Hepatocyte (in vitro differentiated cells): ENCODE results near the gene ARID4B. TPM values are rescaled to one million over a fixed set of nuclear protein-coding genes. Genes with fewer than 3 reads are reported as not detected.
"Not testable (repeated sequence)": the region's sequence is repeated elsewhere in the genome, so short reads cannot be mapped to it uniquely, and the experiment has no call there.

ENCODE experiments used
- DNase-seq: peaks from one replicate; pipeline ENCODE4 v3.0.0-alpha.2; 2016; ENCODE audit warnings: low spot score
- H2AFZ ChIP-seq: fragments of 200-600 bp; sonication (generic); 2 replicates; pipeline ENCODE4 v1.6.0; 2016; ENCODE audit warnings: antibody characterized with exemption, mild to moderate bottlenecking
- H3K27ac ChIP-seq: fragments of 200-600 bp; sonication (generic); 2 replicates; pipeline ENCODE4 v1.5.1; 2016; ENCODE audit warnings: mild to moderate bottlenecking
- H3K27me3 ChIP-seq: fragments of 200-600 bp; sonication (generic); 2 replicates; pipeline ENCODE4 v1.6.1; 2016
- H3K36me3 ChIP-seq: fragments of 200-600 bp; sonication (generic); replicated peaks from 2 replicates; pipeline ENCODE4 v1.5.1; 2016; ENCODE audit warnings: low read depth; ENCODE audit not compliant: insufficient read depth
- H3K4me1 ChIP-seq: fragments of 200-600 bp; sonication (generic); 2 replicates; pipeline ENCODE4 v1.5.1; 2016; ENCODE audit warnings: mild to moderate bottlenecking, moderate library complexity; ENCODE audit not compliant: insufficient read depth
- H3K4me2 ChIP-seq: fragments of 200-600 bp; sonication (generic); 2 replicates; pipeline ENCODE4 v1.6.0; 2016
- H3K4me3 ChIP-seq: fragments of 200-600 bp; sonication (generic); 2 replicates; pipeline ENCODE4 v1.5.1; 2016; ENCODE audit warnings: mild to moderate bottlenecking
- H3K79me2 ChIP-seq: fragments of 200-600 bp; sonication (generic); 2 replicates; pipeline ENCODE4 v1.6.0; 2017; ENCODE audit warnings: mild to moderate bottlenecking
- H3K9me2 ChIP-seq: fragments of 200-600 bp; sonication (generic); replicated peaks from 2 replicates; pipeline ENCODE4 v1.6.0; 2017; ENCODE audit warnings: mild to moderate bottlenecking; ENCODE audit not compliant: insufficient read depth
- H3K9me3 ChIP-seq: fragments of 200-600 bp; sonication (generic); 2 replicates; pipeline ENCODE4 v1.5.1; 2016; ENCODE audit warnings: low read depth, mild to moderate bottlenecking
- H4K20me1 ChIP-seq: fragments of 200-600 bp; sonication (generic); 2 replicates; pipeline ENCODE4 v1.6.0; 2016; ENCODE audit warnings: mild to moderate bottlenecking; ENCODE audit not compliant: insufficient read depth, poor library complexity, severe bottlenecking
- EZH2 ChIP-seq: fragments of 200-600 bp; sonication (generic); IDR thresholded peaks from 2 replicates; pipeline ENCODE4 v1.6.1; 2016; ENCODE audit warnings: antibody characterized with exemption, mild to moderate bottlenecking, borderline replicate concordance
- EZH2phosphoT487 ChIP-seq: fragments of 200-600 bp; sonication (generic); IDR thresholded peaks from one replicate; pipeline ENCODE4 v1.6.1; 2018; ENCODE audit warnings: antibody characterized with exemption, mild to moderate bottlenecking, low read depth, moderate library complexity; ENCODE audit not compliant: unreplicated experiment, severe bottlenecking
- WGBS: methylation state at CpG from one replicate; pipeline ENCODE4 v1.1.6; 2016; ENCODE audit warnings: low lambda C conversion rate; ENCODE audit errors: missing lambda C conversion rate; 5-methylcytosine and 5-hydroxymethylcytosine counted together
- polyA plus RNA-seq: library from polyadenylated mRNA; unstranded; fragments of >200 nt; fragmentation: Nextera tagmentation; extraction: Ambion mirVana; gene quantifications from 2 replicates; pipeline ENCODE4 v1.2.1, GENCODE V29; 2016
- total RNA-seq: library from RNA; depleted of rRNA; stranded (reverse); fragments of >200 nt; gene quantifications from 2 replicates; pipeline ENCODE4 v1.2.3, GENCODE V29; 2014
- TF ChIP-seq, protein P1 (sequence below): fragments of 200-600 bp; sonication (generic); IDR thresholded peaks from 2 replicates; pipeline ENCODE4 v1.5.1; 2016; ENCODE audit warnings: antibody characterized with exemption, mild to moderate bottlenecking; ENCODE audit not compliant: poor library complexity

Gene ARID4B
- total and polyA plus RNA-seq, 2 experiments from 2014 or later, result 29.4 to 35.0 TPM

DNA sequence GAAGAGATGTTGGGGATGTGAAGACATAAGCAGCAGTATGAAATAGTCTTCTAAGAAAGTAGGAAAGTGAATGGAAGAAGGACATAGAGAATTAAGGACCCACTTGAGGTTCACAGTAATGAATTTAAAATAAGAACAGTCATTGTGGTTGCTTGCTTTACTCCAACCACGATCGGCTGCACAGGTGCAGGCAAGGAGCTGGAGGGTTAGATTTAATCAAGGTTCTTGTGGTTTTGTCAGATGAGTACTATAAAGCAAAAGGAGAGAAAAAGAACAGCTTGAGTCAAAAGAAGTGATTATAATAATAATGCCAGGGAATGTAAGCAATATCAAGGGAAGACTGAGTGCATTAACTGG, 120.8 kb downstream of the ARID4B start:
- Histone ChIP-seq H3K4me2 (no peak overlapping the region), H3K27me3 (no peaks in the 10 kb centered on the region), H3K9me3 (no peaks in the 10 kb centered on the region), H3K79me2 (no peaks in the 10 kb centered on the region), H3K4me3 (no peak overlapping the region), H4K20me1 (no peaks in the 10 kb centered on the region), H2AFZ (no peak overlapping the region), H3K36me3 (no peaks in the 10 kb centered on the region), H3K4me1 (no peaks in the 10 kb centered on the region), H3K9me2 (no peaks in the 10 kb centered on the region), H3K27ac (no peak overlapping the region)
- TF ChIP-seq EZH2, result no peak
- TF ChIP-seq EZH2phosphoT487, result no peak
- no peak for DNase-seq
- WGBS, result 91% methylated on average over 2 of the region's 2 CpGs

DNA sequence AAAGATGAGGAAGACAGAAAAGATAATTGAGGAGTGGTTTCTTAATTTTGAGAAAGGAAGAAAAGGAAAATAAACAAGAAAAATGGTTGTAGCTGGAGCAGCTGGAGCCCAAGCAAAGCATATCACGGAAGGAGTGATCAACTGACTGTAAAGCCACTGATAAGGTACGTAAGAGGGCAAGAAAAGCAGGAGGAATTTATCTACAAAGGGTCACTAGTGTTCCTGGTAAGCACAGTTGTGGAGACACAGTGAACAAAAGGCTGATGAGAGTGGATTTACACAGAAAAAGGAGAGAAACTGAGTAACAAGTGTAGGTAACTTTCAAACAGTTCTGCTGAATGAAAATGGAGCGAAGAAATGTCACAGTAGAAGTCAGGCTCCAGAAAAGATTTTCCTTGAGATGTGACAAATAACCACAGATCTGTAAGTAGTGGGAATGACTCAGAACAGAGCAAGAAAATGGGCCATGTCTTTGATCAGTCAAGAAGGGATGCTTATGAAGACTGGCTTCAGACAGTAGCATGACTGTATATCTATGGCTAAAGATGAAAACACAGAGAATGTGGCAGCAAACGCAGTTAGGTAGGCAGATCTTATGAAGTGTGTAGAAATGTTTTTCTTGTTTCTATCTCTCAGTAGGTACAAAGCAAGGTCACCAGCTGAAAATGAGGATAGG, 121.3 kb downstream of the ARID4B start:
- H3K9me3 ChIP-seq, result no peaks in the 10 kb centered on the region
- H3K79me2 ChIP-seq, result no peaks in the 10 kb centered on the region
- TF ChIP-seq, protein P1, sequence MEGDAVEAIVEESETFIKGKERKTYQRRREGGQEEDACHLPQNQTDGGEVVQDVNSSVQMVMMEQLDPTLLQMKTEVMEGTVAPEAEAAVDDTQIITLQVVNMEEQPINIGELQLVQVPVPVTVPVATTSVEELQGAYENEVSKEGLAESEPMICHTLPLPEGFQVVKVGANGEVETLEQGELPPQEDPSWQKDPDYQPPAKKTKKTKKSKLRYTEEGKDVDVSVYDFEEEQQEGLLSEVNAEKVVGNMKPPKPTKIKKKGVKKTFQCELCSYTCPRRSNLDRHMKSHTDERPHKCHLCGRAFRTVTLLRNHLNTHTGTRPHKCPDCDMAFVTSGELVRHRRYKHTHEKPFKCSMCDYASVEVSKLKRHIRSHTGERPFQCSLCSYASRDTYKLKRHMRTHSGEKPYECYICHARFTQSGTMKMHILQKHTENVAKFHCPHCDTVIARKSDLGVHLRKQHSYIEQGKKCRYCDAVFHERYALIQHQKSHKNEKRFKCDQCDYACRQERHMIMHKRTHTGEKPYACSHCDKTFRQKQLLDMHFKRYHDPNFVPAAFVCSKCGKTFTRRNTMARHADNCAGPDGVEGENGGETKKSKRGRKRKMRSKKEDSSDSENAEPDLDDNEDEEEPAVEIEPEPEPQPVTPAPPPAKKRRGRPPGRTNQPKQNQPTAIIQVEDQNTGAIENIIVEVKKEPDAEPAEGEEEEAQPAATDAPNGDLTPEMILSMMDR, result no peak
- TF ChIP-seq EZH2phosphoT487 (no peak), EZH2 (no peak)
- H3K9me2 ChIP-seq, result no peaks in the 10 kb centered on the region
- no peaks in the 10 kb centered on the region for H3K36me3 ChIP-seq
- no peak overlapping the region for H3K4me3 ChIP-seq
- H2AFZ ChIP-seq, result no peak overlapping the region
- WGBS, result 90% methylated on average over 4 of the region's 4 CpGs
- no peaks in the 10 kb centered on the region for H4K20me1 ChIP-seq
- H3K27ac ChIP-seq, result no peak overlapping the region
- DNase-seq, result no peak
- no peaks in the 10 kb centered on the region for H3K4me1 ChIP-seq
- H3K27me3 ChIP-seq, result no peaks in the 10 kb centered on the region
- H3K4me2 ChIP-seq, result no peak overlapping the region

DNA sequence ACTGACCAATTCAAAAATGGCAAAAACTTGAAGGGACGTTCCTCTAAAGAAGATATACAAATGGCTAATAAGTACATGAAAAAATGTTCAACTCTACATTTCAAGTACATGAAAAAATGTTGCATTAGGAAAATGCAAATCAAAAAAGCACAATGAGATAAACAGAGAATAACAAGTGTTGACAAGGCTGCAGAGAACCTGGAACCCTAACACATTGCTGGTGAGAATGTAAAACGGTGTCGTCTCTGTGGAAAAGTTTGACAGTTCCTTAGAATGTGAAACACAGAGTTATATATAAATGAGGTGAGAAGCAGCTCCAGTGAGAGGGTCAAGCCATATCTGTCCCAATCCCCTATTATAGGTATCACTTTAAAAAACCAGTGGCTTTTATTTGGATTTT, 122.3 kb downstream of the ARID4B start:
- Histone ChIP-seq H2AFZ (no peak overlapping the region), H3K79me2 (no peaks in the 10 kb centered on the region), H3K4me2 (no peak overlapping the region), H3K9me3 (no peaks in the 10 kb centered on the region), H3K27me3 (no peaks in the 10 kb centered on the region), H3K36me3 (no peaks in the 10 kb centered on the region), H3K9me2 (no peaks in the 10 kb centered on the region), H4K20me1 (no peaks in the 10 kb centered on the region), H3K4me3 (no peak overlapping the region), H3K4me1 (no peaks in the 10 kb centered on the region), H3K27ac (no peak overlapping the region)
- TF ChIP-seq, protein P1, result no peak
- no peak for TF ChIP-seq EZH2
- TF ChIP-seq EZH2phosphoT487, result no peak
- 95% methylated on average over 3 of the region's 3 CpGs for WGBS
- no peak for DNase-seq

DNA sequence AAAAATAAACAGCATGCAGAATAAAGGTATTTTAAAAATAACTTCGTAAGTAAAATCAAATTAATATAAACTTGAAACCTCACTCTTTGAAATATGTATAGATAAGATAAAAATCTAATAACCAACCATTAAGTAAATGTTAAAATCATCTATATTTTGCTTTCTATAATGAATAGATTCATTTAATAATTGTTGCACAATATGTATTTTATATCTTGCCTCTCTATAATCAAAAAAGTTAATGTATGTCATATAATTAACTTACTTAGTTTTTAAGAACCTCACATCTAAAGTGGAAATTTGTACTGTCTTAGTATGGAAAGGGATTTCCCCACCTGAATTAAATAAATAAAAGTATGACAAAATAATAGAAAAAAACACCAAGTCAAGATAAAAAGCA, 124.6 kb downstream of the ARID4B start:
- H3K27ac ChIP-seq, result no peak overlapping the region
- no peaks in the 10 kb centered on the region for H4K20me1 ChIP-seq
- no peak for DNase-seq
- H3K4me3 ChIP-seq, result no peak overlapping the region
- no peaks in the 10 kb centered on the region for H3K4me1 ChIP-seq
- no peaks in the 10 kb centered on the region for H3K9me2 ChIP-seq
- no peaks in the 10 kb centered on the region for H3K9me3 ChIP-seq
- no peak overlapping the region for H3K4me2 ChIP-seq
- no peaks in the 10 kb centered on the region for H3K27me3 ChIP-seq
- 94% methylated on average over 1 of the region's 1 CpG for WGBS
- no peaks in the 10 kb centered on the region for H3K36me3 ChIP-seq
- no peak overlapping the region for H2AFZ ChIP-seq
- no peaks in the 10 kb centered on the region for H3K79me2 ChIP-seq
- no peak for TF ChIP-seq EZH2
- TF ChIP-seq, protein P1, result no peak
- no peak for TF ChIP-seq EZH2phosphoT487

DNA sequence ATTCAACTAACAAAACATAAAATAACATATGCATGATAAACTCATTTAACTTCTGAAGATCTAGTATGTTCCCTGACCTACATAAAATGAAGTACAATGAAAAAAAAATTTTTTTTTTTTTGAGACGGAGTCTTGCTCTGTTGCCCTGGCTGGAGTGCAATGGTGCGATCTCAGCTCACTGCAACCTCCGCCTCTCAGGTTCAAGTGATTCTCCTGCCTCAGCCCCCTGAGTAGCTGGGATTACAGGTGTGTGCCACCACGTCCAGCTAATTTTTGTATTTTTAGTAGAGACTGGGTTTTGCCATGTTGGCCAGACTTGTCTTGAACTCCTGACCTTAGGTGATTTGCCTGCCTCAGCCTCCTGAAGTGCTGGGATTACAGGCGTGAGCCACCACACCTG, 125.5 kb downstream of the ARID4B start:
- H2AFZ ChIP-seq, result not testable (repeated sequence)
- WGBS, result 95% methylated on average over 5 of the region's 5 CpGs

More for the DNA sequence above, 125.5 kb downstream of the ARID4B start:
- not testable (repeated sequence) for H3K27me3 ChIP-seq, H3K27ac ChIP-seq, H3K4me2 ChIP-seq, H3K79me2 ChIP-seq, H3K36me3 ChIP-seq, DNase-seq, H4K20me1 ChIP-seq, H3K4me1 ChIP-seq, H3K4me3 ChIP-seq, H3K9me3 ChIP-seq, H3K9me2 ChIP-seq
